HG02870 (cell line): Measurements from ENCODE around the gene TRIM42.

ENCODE experiments used
- ATAC-seq: cut with Tn5 transposase; IDR thresholded peaks from one replicate; pipeline ENCODE4 v1.9.1; 2021; ENCODE audit warnings: mild to moderate bottlenecking, moderate library complexity; ENCODE audit not compliant: unreplicated experiment

The TRIM42 gene

GRCh38 chr3:140677764-140678163 lies at the start of gene TRIM42:
Gene TRIM42, plus strand, starts transcription at chr3:140678064. Its CDS starts 166 bp downstream, at chr3:140678230.
- no peak for ATAC-seq

GRCh38 chr3:140628606-140629005 lies 49.3 kb upstream of the TRIM42 start:
- no peak for ATAC-seq

GRCh38 chr3:140629357-140630137 lies 48.3 kb upstream of the TRIM42 start:
- ATAC-seq: no peak

- ATAC-seq: no peak
Observed at GRCh38 chr3:140630366-140630765, 47.5 kb upstream of the TRIM42 start.

GRCh38 chr3:140630866-140631265 lies 47.0 kb upstream of the TRIM42 start:
- no peak for ATAC-seq

GRCh38 chr3:140635276-140635675 lies 42.6 kb upstream of the TRIM42 start:
- no peak for ATAC-seq

- ATAC-seq: no peak
Observed at GRCh38 chr3:140636406-140637138, 41.3 kb upstream of the TRIM42 start.

- ATAC-seq: no peak
Observed at GRCh38 chr3:140651287-140651686, 26.6 kb upstream of the TRIM42 start.

- ATAC-seq: no peak
Observed at GRCh38 chr3:140655678-140656077, 22.2 kb upstream of the TRIM42 start.

GRCh38 chr3:140664111-140664510 lies 13.8 kb upstream of the TRIM42 start:
- no peak for ATAC-seq

GRCh38 chr3:140682586-140682985 lies 4.7 kb downstream of the TRIM42 start:
- ATAC-seq: no peak

- no peak for ATAC-seq
Observed at GRCh38 chr3:140686128-140686527, 8.3 kb downstream of the TRIM42 start.

GRCh38 chr3:140686948-140687347 lies 9.1 kb downstream of the TRIM42 start:
- ATAC-seq: no peak

- ATAC-seq: no peak
Observed at GRCh38 chr3:140695361-140696061, 17.6 kb downstream of the TRIM42 start.

GRCh38 chr3:140699516-140700231 lies 21.8 kb downstream of the TRIM42 start:
- ATAC-seq: no peak

GRCh38 chr3:140702281-140702680 lies 24.4 kb downstream of the TRIM42 start:
- ATAC-seq: no peak

GRCh38 chr3:140703496-140703895 lies 25.6 kb downstream of the TRIM42 start:
- ATAC-seq: no peak

- ATAC-seq: no peak
Observed at GRCh38 chr3:140704733-140705132, 26.9 kb downstream of the TRIM42 start.

GRCh38 chr3:140705954-140706353 lies 28.1 kb downstream of the TRIM42 start:
- ATAC-seq: no peak

- ATAC-seq: no peak
Observed at GRCh38 chr3:140706360-140706759, 28.5 kb downstream of the TRIM42 start.

- no peak for ATAC-seq
Observed at GRCh38 chr3:140708815-140709214, 31.0 kb downstream of the TRIM42 start.
